GM21367 (cell line): ENCODE results near the gene HLA-A.

ENCODE experiments used
- ATAC-seq: cut with Tn5 transposase; IDR thresholded peaks from one replicate; pipeline ENCODE4 v1.9.1; 2021; ENCODE audit not compliant: unreplicated experiment

HLA-A gene

GRCh38 chr6:29984992-29985391 lies 42.7 kb downstream of the HLA-A start:
- no peak for ATAC-seq

GRCh38 chr6:29986179-29986781 lies 43.9 kb downstream of the HLA-A start:
- ATAC-seq, result no peak

DNA sequence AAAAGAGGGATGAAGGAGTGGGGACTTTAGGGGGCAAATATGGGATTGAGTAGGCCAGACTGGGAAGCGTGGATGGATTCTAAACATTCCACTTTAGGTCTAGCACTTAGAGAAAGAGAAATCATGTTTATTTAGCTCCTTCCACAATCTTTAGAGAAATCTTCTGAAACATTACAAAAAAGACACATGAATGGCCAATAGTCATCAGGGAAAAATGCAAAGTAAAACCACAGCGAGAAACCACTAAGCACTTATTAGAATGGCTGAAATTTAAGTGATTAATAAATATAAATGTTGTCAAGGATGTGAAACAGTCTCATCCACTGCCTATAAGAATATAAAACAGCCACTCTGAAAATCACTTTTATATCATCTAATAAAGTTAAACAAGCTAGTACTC lies 46.9 kb downstream of the HLA-A start:
- no peak for ATAC-seq

DNA sequence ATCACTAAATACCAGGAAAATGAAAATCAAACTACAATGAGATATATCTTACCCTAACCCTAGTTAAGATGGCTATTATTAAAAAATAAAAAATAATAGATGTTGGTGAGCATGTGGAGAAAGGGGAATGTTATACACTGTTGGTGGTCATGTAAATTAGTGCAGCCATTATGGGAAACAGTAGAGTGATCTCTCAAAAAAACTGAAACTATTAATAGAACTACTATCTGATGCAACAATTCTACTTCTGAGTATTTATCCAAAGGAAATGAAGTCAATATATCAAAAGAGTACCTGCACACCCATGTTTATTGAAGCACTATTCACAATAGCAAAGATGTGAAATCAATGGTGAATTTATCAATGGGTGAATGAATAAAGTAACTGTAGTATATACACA lies 48.6 kb downstream of the HLA-A start:
- no peak for ATAC-seq

DNA sequence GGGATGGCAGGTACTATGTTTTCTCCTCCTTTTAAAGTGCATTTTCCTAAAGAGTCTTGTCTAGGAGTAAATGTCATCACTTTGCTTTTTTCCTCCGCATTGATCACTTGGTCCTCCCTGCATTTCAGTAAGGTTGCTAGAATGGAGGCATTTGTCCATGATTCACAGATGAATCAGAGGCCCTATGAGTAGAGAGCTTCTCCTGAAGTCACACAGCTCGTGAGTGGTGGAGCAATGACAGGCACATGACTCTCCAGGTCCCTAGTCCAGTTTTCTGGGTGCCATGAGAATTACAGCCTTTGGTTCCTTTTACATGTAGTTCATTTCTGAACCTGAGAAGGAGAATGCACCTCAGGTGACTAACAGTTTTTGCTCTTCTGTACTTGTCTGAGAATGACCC lies 50.5 kb downstream of the HLA-A start:
- no peak for ATAC-seq

- ATAC-seq, result no peak
These were observed 52.5 kb downstream of the HLA-A start for GRCh38 chr6:29994826-29995225.

DNA sequence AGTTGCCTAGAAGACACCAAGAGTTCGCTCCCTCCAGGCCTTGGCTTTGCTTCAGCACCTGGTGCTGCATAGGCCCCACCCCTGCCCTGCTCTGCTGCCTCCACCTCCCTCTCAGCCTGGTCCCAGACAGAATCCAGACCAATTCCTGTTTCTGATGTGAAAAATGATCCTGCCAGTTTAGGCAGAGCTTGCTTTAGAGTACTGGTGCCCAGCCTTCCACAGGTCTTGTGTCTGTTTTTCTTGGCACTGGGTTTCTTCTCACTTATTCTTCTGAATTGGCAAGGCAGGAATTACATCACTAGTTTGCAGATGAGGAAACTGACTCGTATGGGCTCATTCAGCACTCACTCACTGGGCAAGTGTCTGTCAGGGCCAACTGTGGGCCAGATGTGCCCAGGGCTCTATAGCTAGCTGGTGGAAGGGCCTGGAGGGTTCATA lies 53.0 kb downstream of the HLA-A start:
- no peak for ATAC-seq
